NB4 (cell line): ENCODE measurements around the gene SERINC2.

Experiments used
- MAX ChIP-seq: IDR thresholded peaks from 2 replicates; pipeline ENCODE4 v1.6.1; 2011; ENCODE audit warnings: low read depth, low read length
- TF ChIP-seq, protein P1 (sequence below): IDR thresholded peaks from one replicate; pipeline ENCODE4 v1.5.1; 2012; ENCODE audit warnings: low read depth, low read length

GRCh38 chr1:31478167-31478566 lies 65.2 kb downstream of the SERINC2 start:
- TF ChIP-seq, protein P1, sequence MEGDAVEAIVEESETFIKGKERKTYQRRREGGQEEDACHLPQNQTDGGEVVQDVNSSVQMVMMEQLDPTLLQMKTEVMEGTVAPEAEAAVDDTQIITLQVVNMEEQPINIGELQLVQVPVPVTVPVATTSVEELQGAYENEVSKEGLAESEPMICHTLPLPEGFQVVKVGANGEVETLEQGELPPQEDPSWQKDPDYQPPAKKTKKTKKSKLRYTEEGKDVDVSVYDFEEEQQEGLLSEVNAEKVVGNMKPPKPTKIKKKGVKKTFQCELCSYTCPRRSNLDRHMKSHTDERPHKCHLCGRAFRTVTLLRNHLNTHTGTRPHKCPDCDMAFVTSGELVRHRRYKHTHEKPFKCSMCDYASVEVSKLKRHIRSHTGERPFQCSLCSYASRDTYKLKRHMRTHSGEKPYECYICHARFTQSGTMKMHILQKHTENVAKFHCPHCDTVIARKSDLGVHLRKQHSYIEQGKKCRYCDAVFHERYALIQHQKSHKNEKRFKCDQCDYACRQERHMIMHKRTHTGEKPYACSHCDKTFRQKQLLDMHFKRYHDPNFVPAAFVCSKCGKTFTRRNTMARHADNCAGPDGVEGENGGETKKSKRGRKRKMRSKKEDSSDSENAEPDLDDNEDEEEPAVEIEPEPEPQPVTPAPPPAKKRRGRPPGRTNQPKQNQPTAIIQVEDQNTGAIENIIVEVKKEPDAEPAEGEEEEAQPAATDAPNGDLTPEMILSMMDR, result no peak
- TF ChIP-seq MAX, result no peak
